Stimulated activated CD4-positive, alpha-beta T cell treated with anti-CD3 and anti-CD28 coated beads, TNF-alpha, amount 100 ng/mL, for 1 hour (primary cell): ENCODE measurements around the gene MALL.
"Not testable (repeated sequence)": the region's sequence is repeated elsewhere in the genome, so short reads cannot be mapped to it uniquely, and the experiment has no call there.

Experiments used
- DNase-seq, 3 donors: peaks; one replicate each; pipeline ENCODE4 v3.0.0-alpha.2; 2020; ENCODE audit warnings: low read depth in 3 of 3, low spot score in 1 of 3

MALL gene

GRCh38 chr2:110115291-110116032 is at the start of gene MALL:
MALL (minus strand) TSS chr2:110115822; CDS start chr2:110115792, 30 bp downstream.
- DNase-seq: no peak

GRCh38 chr2:110157153-110157793 is 41.7 kb upstream of the MALL start:
- no peak for DNase-seq

- not testable (repeated sequence) for DNase-seq
Measured at GRCh38 chr2:110154828-110155227, 39.2 kb upstream of the MALL start.

GRCh38 chr2:110154188-110154587 is 38.6 kb upstream of the MALL start:
- DNase-seq: not testable (repeated sequence)

GRCh38 chr2:110153416-110153815 is 37.8 kb upstream of the MALL start:
- DNase-seq: no peak

GRCh38 chr2:110152943-110153342 is 37.3 kb upstream of the MALL start:
- DNase-seq: no peak

- DNase-seq: no peak
Measured at GRCh38 chr2:110149330-110150220, 34.0 kb upstream of the MALL start.

- DNase-seq: no peak
Measured at GRCh38 chr2:110146945-110147332, 31.3 kb upstream of the MALL start.

- no peak for DNase-seq
Measured at GRCh38 chr2:110146183-110146944, 30.7 kb upstream of the MALL start.

GRCh38 chr2:110143982-110144381 is 28.4 kb upstream of the MALL start:
- no peak for DNase-seq

GRCh38 chr2:110140401-110140800 is 24.8 kb upstream of the MALL start:
- no peak for DNase-seq

- DNase-seq: no peak
Measured at GRCh38 chr2:110134025-110134424, 18.4 kb upstream of the MALL start.

- DNase-seq: no peak
Measured at GRCh38 chr2:110131166-110131565, 15.5 kb upstream of the MALL start.

GRCh38 chr2:110130757-110131156 is 15.1 kb upstream of the MALL start:
- DNase-seq: no peak

GRCh38 chr2:110126906-110127305 is 11.3 kb upstream of the MALL start:
- DNase-seq: no peak

GRCh38 chr2:110126086-110126773 is 10.6 kb upstream of the MALL start:
- no peak for DNase-seq

GRCh38 chr2:110124939-110125691 is 9.5 kb upstream of the MALL start:
- no peak for DNase-seq

- DNase-seq: no peak
Measured at GRCh38 chr2:110124038-110124825, 8.6 kb upstream of the MALL start.

- DNase-seq: no peak
Measured at GRCh38 chr2:110121592-110121991, 6.0 kb upstream of the MALL start.
